Panc1 (cell line): Measurements from ENCODE around the gene PKP4. TPM values are rescaled to one million over a fixed set of nuclear protein-coding genes. Genes with fewer than 3 reads are reported as not detected.

Source experiments
- ATAC-seq: fragments of 200-7000 bp; cut with Tn5 transposase; 2 replicates; pipeline ENCODE4 v1.9.1; 2020; ENCODE audit warnings: mild to moderate bottlenecking, moderate library complexity
- BruUV-seq: library from RNA; stranded (reverse); fragments of 400-500 nt; replicated peaks from 2 replicates; lab custom pipeline; 2021; lab: Mats Ljungman, UMichigan
- CTCF ChIA-PET: fragments of 300-600 bp; sonication (Branson Sonifier 250); formaldehyde crosslinking; loops from one replicate; lab custom pipeline; 2022; ENCODE audit warnings: antibody characterized with exemption; lab: Charles Lee
- POLR2A ChIA-PET: fragments of 300-600 bp; sonication (Branson Sonifier 250); formaldehyde crosslinking; loops from one replicate; lab custom pipeline; 2022; ENCODE audit warnings: antibody characterized with exemption; lab: Charles Lee
- DNase-seq: peaks from one replicate; pipeline ENCODE4 v3.0.0-alpha.2; 2010; ENCODE audit warnings: low read depth, low spot score
- H3K27ac ChIP-seq: 2 replicates; pipeline ENCODE4 v1.5.1; 2011; ENCODE audit warnings: mild to moderate bottlenecking, low read length, inconsistent platforms
- H3K27me3 ChIP-seq: fragments of 200-500 bp; sonication (Bioruptor generic); 2 replicates; pipeline ENCODE4 v1.6.0; 2014; ENCODE audit warnings: low read length, inconsistent platforms; ENCODE audit not compliant: control insufficient read depth, insufficient read depth
- H3K36me3 ChIP-seq: fragments of 200-500 bp; sonication (Bioruptor generic); 2 replicates; pipeline ENCODE4 v1.5.1; 2014; ENCODE audit warnings: inconsistent platforms, mild to moderate bottlenecking, low read length, moderate library complexity; ENCODE audit not compliant: control insufficient read depth, insufficient read depth
- H3K4me1 ChIP-seq: 2 replicates; pipeline ENCODE4 v1.5.1; 2011; ENCODE audit warnings: inconsistent platforms, mild to moderate bottlenecking, low read length, moderate library complexity; ENCODE audit not compliant: control insufficient read depth, insufficient read depth
- H3K4me3 ChIP-seq, 2 experiments: 2 replicates each; pipeline ENCODE4 v1.5.1; 2011 to 2012; ENCODE audit warnings: low read depth in 2 of 2, low read length in 2 of 2, mild to moderate bottlenecking in 2 of 2, inconsistent platforms in 1 of 2, moderate library complexity in 1 of 2
- H3K9me3 ChIP-seq: fragments of 200-500 bp; sonication (Bioruptor generic); 2 replicates; pipeline ENCODE4 v1.5.1; 2014; ENCODE audit warnings: low read depth, mild to moderate bottlenecking, inconsistent platforms, low read length, moderate library complexity; ENCODE audit not compliant: control insufficient read depth, insufficient read depth
- CTCF ChIP-seq: fragments of 450-650 bp; IDR thresholded peaks from 2 replicates; pipeline ENCODE4 v1.5.1; 2017; ENCODE audit warnings: mild to moderate bottlenecking
- POLR2AphosphoS5 ChIP-seq: IDR thresholded peaks from 2 replicates; pipeline ENCODE4 v1.6.1; 2012; ENCODE audit warnings: mild to moderate bottlenecking, low read depth, low read length, moderate library complexity
- REST ChIP-seq, 2 experiments: IDR thresholded peaks; 2 replicates each; pipeline ENCODE4 v1.6.1; 2011 to 2012; ENCODE audit warnings: low read depth in 2 of 2, control low read depth in 1 of 2, low read length in 1 of 2, mild to moderate bottlenecking in 1 of 2, moderate library complexity in 1 of 2; ENCODE audit not compliant: insufficient read depth in 1 of 2
- SIN3A ChIP-seq: IDR thresholded peaks from 2 replicates; pipeline ENCODE4 v1.6.1; 2012; ENCODE audit warnings: low read depth, mild to moderate bottlenecking, low read length, moderate library complexity, borderline replicate concordance; ENCODE audit not compliant: insufficient read depth
- TCF7L2 ChIP-seq: IDR thresholded peaks from 2 replicates; pipeline ENCODE4 v1.6.1; 2011; ENCODE audit warnings: mild to moderate bottlenecking, low read depth, low read length, inconsistent platforms
- in situ Hi-C: cut with HindIII; loops from 2 replicates; pipeline ENCODE4 v1.10.0; 2016; ENCODE audit warnings: low sequenced_read_pairs, low pct_unique_long_range_greater_than_20kb
- intact Hi-C: fragments of 100-400 bp; cut with micrococcal nuclease; formaldehyde crosslinking; loops from one replicate; pipeline ENCODE4 v1.10.0; 2022; ENCODE audit not compliant: unreplicated experiment
- total RNA-seq: library from RNA; stranded (reverse); gene quantifications from one replicate; pipeline ENCODE4 v1.2.1, GENCODE V29; 2021; ENCODE audit not compliant: unreplicated experiment

PKP4 gene
- total RNA-seq, 1 experiment from 2014 or later, result 81.7 TPM

GRCh38 chr2:158579928-158580327, 123.2 kb downstream of the PKP4 start:
- no peaks in the 10 kb centered on the region for H3K9me3 ChIP-seq
- no peaks in the 10 kb centered on the region for H3K27me3 ChIP-seq
- POLR2A ChIA-PET, result no interaction called here
- H3K36me3 ChIP-seq, result peaks cover 2% of the 10 kb centered on the region; the same call in 1 of the 2 replicates
- no peak overlapping the region for H3K4me3 ChIP-seq
- H3K27ac ChIP-seq, result no peak overlapping the region
- intact Hi-C loops, result no loop called here
- in situ Hi-C loops, result no loop called here
- ATAC-seq (no peak), DNase-seq (no peak)
- CTCF ChIA-PET, result no interaction called here
- BruUV-seq, result no TSS peak
- TF ChIP-seq SIN3A, result no peak
- TF ChIP-seq CTCF, result no peak
- TF ChIP-seq POLR2AphosphoS5, result no peak
- no peak for TF ChIP-seq TCF7L2
- TF ChIP-seq REST (IDR thresholded peaks at IDR 0.05; ENCODE audit: insufficient read depth in 1 of 2, low read depth in 2 of 2, low read length in 1 of 2), result no peak
- H3K4me1 ChIP-seq, result peaks cover 3% of the 10 kb centered on the region

GRCh38 chr2:158580760-158581159, 124.0 kb downstream of the PKP4 start:
- ChIA-PET POLR2A (no interaction called here), CTCF (no interaction called here)
- in situ Hi-C loops (no loop called here), intact Hi-C loops (no loop called here)
- BruUV-seq, result no TSS peak
- no peaks in the 10 kb centered on the region for H3K27me3 ChIP-seq
- H3K9me3 ChIP-seq, result no peaks in the 10 kb centered on the region
- TF ChIP-seq POLR2AphosphoS5 (no peak), REST (IDR thresholded peaks at IDR 0.05; ENCODE audit: insufficient read depth in 1 of 2, low read depth in 2 of 2, low read length in 1 of 2) (no peak), SIN3A (no peak), TCF7L2 (no peak), CTCF (no peak)
- no peak overlapping the region for H3K27ac ChIP-seq
- peaks cover 2% of the 10 kb centered on the region; the same call in 1 of the 2 replicates for H3K36me3 ChIP-seq
- no peak for ATAC-seq
- no peak for DNase-seq
- no peak overlapping the region for H3K4me3 ChIP-seq
- H3K4me1 ChIP-seq, result no peaks in the 10 kb centered on the region
